IPS DF 6.9 (cell line): ENCODE data around the gene ZBED5.
A peak's percentile ranks its signal among the peaks of the same experiment; 100 is the strongest.
"Not testable (repeated sequence)": the region's sequence is repeated elsewhere in the genome, so short reads cannot be mapped to it uniquely, and the experiment has no call there.

ENCODE experiments used
- DNase-seq: peaks from one replicate; pipeline ENCODE4 v3.0.0-alpha.2; 2013; ENCODE audit warnings: low read depth, low spot score
- H3K27ac ChIP-seq: one replicate; pipeline ENCODE4 v1.5.1; 2013; ENCODE audit warnings: low read length, control low read depth
- H3K27me3 ChIP-seq: 2 replicates; pipeline ENCODE4 v1.6.1; 2013; ENCODE audit warnings: mild to moderate bottlenecking, low read length; ENCODE audit not compliant: control insufficient read depth, insufficient read depth
- H3K36me3 ChIP-seq: 2 replicates; pipeline ENCODE4 v1.6.1; 2013; ENCODE audit warnings: low read length; ENCODE audit not compliant: control insufficient read depth, insufficient read depth
- H3K4me1 ChIP-seq: 2 replicates; pipeline ENCODE4 v1.6.1; 2013; ENCODE audit warnings: low read length; ENCODE audit not compliant: control insufficient read depth, insufficient read depth
- H3K4me3 ChIP-seq: 2 replicates; pipeline ENCODE4 v1.5.1; 2013; ENCODE audit warnings: mild to moderate bottlenecking, low read length
- H3K9me3 ChIP-seq: 2 replicates; pipeline ENCODE4 v1.6.1; 2013; ENCODE audit warnings: low read length, inconsistent platforms; ENCODE audit not compliant: control insufficient read depth, insufficient read depth
- WGBS: extraction: QIAGEN DNeasy Blood & Tissue Kit; methylation state at CpG from one replicate; pipeline ENCODE4 v1.1.7; 2013; ENCODE audit warnings: mixed read lengths, missing lambda C conversion rate; ENCODE audit not compliant: insufficient read length, insufficient coverage; 5-methylcytosine and 5-hydroxymethylcytosine counted together

The ZBED5 gene

DNA sequence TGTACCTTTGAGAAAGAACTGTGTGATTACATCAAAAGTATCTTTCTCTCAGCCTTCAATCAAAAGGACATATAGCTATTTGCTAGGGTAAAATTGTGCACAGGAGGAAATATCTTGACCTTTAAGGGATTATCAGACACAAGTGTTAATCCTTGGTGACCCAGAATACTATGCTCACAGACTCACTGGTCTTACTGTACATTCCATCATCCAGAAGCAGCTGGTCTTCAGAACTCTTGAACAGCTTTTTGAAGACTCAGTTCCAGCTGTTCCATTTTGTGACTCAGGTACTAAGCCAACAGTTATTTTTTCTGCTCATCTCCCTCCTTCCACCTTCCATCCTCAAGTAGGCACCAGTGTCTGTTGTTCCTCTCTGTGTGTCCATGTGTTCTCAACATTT is 19.8 kb downstream of the ZBED5 start:
- H3K4me1 ChIP-seq, result no peaks in the 10 kb centered on the region
- H3K36me3 ChIP-seq, result no peaks in the 10 kb centered on the region
- H3K27me3 ChIP-seq, result no peaks in the 10 kb centered on the region
- H3K4me3 ChIP-seq, result no peak overlapping the region
- no peak for DNase-seq
- H3K27ac ChIP-seq, result no peak overlapping the region
- H3K9me3 ChIP-seq, result no peaks in the 10 kb centered on the region

DNA sequence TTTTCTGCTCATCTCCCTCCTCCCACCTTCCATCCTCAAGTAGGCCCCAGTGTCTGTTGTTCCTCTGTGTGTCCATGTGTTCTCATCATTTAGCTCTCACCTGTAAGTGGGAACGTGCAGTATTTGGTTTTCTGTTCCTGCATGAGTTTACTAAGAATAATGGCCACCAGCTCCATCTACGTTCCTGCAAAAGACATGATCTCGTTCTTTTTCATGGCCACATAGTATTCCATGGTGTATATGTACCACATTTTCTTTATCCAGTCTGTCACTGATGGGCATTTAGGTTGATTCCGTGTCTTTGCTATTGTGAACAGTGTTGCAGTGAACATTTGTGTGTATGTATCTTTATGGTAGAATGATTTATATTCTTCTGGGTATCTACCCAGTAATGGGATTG is 21.0 kb downstream of the ZBED5 start:
- H3K27me3 ChIP-seq, H3K4me3 ChIP-seq, H3K36me3 ChIP-seq, H3K9me3 ChIP-seq, DNase-seq, H3K27ac ChIP-seq, H3K4me1 ChIP-seq: not testable (repeated sequence)
- WGBS, result no CpG with 5 or more reads among the region's 4 CpGs

DNA sequence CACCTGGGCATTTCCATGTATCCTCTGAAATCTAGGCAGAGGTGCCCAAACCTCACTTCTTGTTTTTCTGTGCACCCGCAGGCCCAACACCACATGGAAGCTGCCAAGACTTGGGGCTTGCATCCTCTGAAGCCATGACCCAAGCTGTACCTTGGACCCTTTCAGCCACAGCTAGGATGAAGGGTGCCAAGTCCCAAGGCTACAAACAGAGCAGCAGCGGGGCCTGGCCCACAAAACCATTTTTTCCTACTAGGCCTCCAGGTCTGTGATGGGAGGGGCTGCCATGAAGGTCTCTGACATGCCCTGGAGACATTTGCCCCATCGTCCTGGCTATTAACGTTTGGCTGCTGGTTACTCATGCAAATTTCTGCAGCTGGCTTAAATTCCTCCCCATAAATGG is 28.7 kb downstream of the ZBED5 start:
- Histone ChIP-seq H3K27ac (no peak overlapping the region), H3K4me3 (no peak overlapping the region), H3K27me3 (no peaks in the 10 kb centered on the region), H3K4me1 (no peaks in the 10 kb centered on the region), H3K36me3 (no peaks in the 10 kb centered on the region), H3K9me3 (no peaks in the 10 kb centered on the region)
- WGBS, result no CpG with 5 or more reads among the region's 4 CpGs
- DNase-seq, result no peak

DNA sequence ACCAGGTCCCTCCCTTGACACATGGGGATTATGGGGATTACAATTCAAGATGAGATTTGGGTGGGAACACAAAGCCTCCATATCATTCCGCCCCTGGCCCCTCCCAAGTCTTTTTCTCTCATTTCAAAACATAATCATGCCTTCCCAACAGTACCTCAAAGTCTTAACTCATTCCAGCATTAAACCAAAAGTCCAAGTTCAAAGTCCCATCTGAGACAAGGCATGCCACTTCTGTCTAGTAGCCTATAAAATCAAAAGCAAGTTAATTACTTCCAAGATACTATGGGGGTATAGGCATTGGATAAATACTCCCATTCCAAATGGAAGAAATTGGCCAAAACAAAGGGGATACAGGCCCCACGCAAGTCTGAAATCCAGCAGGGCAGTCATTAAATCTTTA is 29.5 kb downstream of the ZBED5 start:
- H3K9me3 ChIP-seq, result no peaks in the 10 kb centered on the region
- no peak for DNase-seq
- no peaks in the 10 kb centered on the region for H3K36me3 ChIP-seq
- H3K27me3 ChIP-seq, result no peaks in the 10 kb centered on the region
- H3K4me3 ChIP-seq, result no peak overlapping the region
- no peak overlapping the region for H3K27ac ChIP-seq
- WGBS, result no CpG with 5 or more reads among the region's 2 CpGs
- no peaks in the 10 kb centered on the region for H3K4me1 ChIP-seq

- Histone ChIP-seq H3K4me3 (no peak overlapping the region), H3K27ac (no peak overlapping the region), H3K27me3 (no peaks in the 10 kb centered on the region), H3K36me3 (no peaks in the 10 kb centered on the region), H3K9me3 (no peaks in the 10 kb centered on the region), H3K4me1 (no peaks in the 10 kb centered on the region)
- WGBS, result no CpG with 5 or more reads among the region's 3 CpGs
- DNase-seq, result no peak
Observed at GRCh38 chr11:10824888-10825287, 33.0 kb downstream of the ZBED5 start.

GRCh38 chr11:10823152-10823579 is 34.7 kb downstream of the ZBED5 start:
- Histone ChIP-seq H3K4me3 (no peak overlapping the region), H3K27ac (no peak overlapping the region)
- no CpG with 5 or more reads among the region's 2 CpGs for WGBS

DNA sequence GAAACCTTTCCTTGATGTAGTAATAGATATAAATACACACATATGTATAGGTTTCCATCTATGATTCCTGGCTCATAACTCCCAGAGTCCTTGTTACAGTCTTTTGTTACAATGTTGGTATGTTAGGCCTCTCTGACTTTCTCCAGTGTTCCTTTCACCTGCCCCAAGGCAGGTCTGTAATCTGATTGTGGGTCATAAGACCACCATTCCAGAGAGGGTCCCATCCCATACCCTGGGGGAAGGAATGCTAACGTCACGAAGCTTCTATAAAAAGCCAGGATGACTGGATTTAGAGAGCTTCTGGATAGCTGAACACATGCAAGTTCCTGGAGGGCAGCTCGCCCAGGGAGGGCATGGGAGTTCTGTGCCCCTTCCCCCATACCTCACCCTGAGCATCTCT is 35.4 kb downstream of the ZBED5 start:
- not testable (repeated sequence) for H3K4me3 ChIP-seq, H3K36me3 ChIP-seq, H3K27me3 ChIP-seq, H3K9me3 ChIP-seq, H3K27ac ChIP-seq, H3K4me1 ChIP-seq, DNase-seq
- no CpG with 5 or more reads among the region's 3 CpGs for WGBS

More at GRCh38 chr11:10823152-10823579, 34.7 kb downstream of the ZBED5 start:
- Histone ChIP-seq H3K36me3 (no peaks in the 10 kb centered on the region), H3K9me3 (no peaks in the 10 kb centered on the region), H3K4me1 (no peaks in the 10 kb centered on the region), H3K27me3 (no peaks in the 10 kb centered on the region)
- DNase-seq, result no peak

DNA sequence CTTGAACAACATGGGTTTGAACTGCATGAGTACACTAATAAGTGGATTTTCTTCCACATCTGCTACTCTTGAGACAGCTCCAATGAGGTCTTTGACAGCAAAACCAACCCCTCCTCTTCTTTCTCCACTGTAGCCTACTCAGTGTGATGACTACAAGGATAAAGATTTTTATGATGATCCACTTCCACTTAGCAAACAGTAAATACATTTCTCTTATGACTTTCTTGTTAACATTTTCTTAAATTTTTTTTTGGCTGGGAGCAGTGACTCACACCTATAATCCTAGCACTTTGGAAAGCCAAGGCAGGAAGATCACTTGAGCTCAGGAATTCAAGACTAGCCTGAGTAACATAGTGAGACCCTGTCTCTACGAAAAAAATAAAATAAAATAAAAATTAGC is 39.3 kb downstream of the ZBED5 start:
- Histone ChIP-seq H3K9me3 (no peaks in the 10 kb centered on the region), H3K4me1 (no peaks in the 10 kb centered on the region), H3K36me3 (no peaks in the 10 kb centered on the region), H3K4me3 (no peak overlapping the region), H3K27ac (no peak overlapping the region), H3K27me3 (no peaks in the 10 kb centered on the region)
- DNase-seq, result no peak
- no CpG with 5 or more reads among the region's 1 CpG for WGBS

GRCh38 chr11:10813945-10814344 is 43.9 kb downstream of the ZBED5 start:
- no peaks in the 10 kb centered on the region for H3K36me3 ChIP-seq
- H3K9me3 ChIP-seq, result no peaks in the 10 kb centered on the region
- H3K27ac ChIP-seq, result no peak overlapping the region
- DNase-seq, result no peak
- no peaks in the 10 kb centered on the region for H3K27me3 ChIP-seq
- no peak overlapping the region for H3K4me3 ChIP-seq
- H3K4me1 ChIP-seq, result no peaks in the 10 kb centered on the region

- Histone ChIP-seq H3K36me3 (peaks cover 16% of the 10 kb centered on the region; the same call in 1 of the 2 replicates), H3K27me3 (no peaks in the 10 kb centered on the region), H3K9me3 (no peaks in the 10 kb centered on the region), H3K4me3 (peak overlapping the region; percentile 46; the same call in 1 of the 2 replicates), H3K27ac (no peak overlapping the region), H3K4me1 (no peaks in the 10 kb centered on the region)
- WGBS, result no CpG with 5 or more reads among the region's 29 CpGs
- no peak for DNase-seq
Observed at GRCh38 chr11:10809373-10810160, 48.3 kb downstream of the ZBED5 start.
